ENCODE measurements around the gene HDGF.
A peak's percentile ranks its signal among the peaks of the same experiment; 100 is the strongest.

The HDGF gene

GRCh38 chr1:156751451-156751756 is at the start of gene HDGF:
Gene HDGF (minus strand): TSS chr1:156751675. CDS start chr1:156751429, 246 bp downstream.
- no peak for FAIRE-seq
- DNase-seq (ENCODE audit: extremely low spot score, insufficient read length, low read depth), result no peak

GRCh38 chr1:156797212-156797871 is 45.9 kb upstream of the HDGF start:
- FAIRE-seq, result peak; percentile 86
- no peak for DNase-seq (ENCODE audit: extremely low spot score, insufficient read length, low read depth)

- DNase-seq (ENCODE audit: extremely low spot score, insufficient read length, low read depth), result no peak
- no peak for FAIRE-seq
These were observed 45.0 kb upstream of the HDGF start for GRCh38 chr1:156796340-156797097.

GRCh38 chr1:156795787-156796186 is 44.3 kb upstream of the HDGF start:
- FAIRE-seq, result no peak
- no peak for DNase-seq (ENCODE audit: extremely low spot score, insufficient read length, low read depth)

GRCh38 chr1:156795374-156795733 is 43.9 kb upstream of the HDGF start:
- DNase-seq (ENCODE audit: extremely low spot score, insufficient read length, low read depth), result no peak
- no peak for FAIRE-seq

- no peak for DNase-seq (ENCODE audit: extremely low spot score, insufficient read length, low read depth)
These were observed 43.3 kb upstream of the HDGF start for GRCh38 chr1:156794506-156795373.

GRCh38 chr1:156789621-156790318 is 38.3 kb upstream of the HDGF start:
- no peak for DNase-seq (ENCODE audit: extremely low spot score, insufficient read length, low read depth)
- FAIRE-seq, result no peak

More at GRCh38 chr1:156794506-156795373, 43.3 kb upstream of the HDGF start:
- FAIRE-seq, result no peak

GRCh38 chr1:156788136-156788535 is 36.7 kb upstream of the HDGF start:
- no peak for FAIRE-seq
- no peak for DNase-seq (ENCODE audit: extremely low spot score, insufficient read length, low read depth)

- no peak for DNase-seq (ENCODE audit: extremely low spot score, insufficient read length, low read depth)
- FAIRE-seq, result no peak
These were observed 35.2 kb upstream of the HDGF start for GRCh38 chr1:156786640-156787039.

- no peak for FAIRE-seq
- no peak for DNase-seq (ENCODE audit: extremely low spot score, insufficient read length, low read depth)
These were observed 34.0 kb upstream of the HDGF start for GRCh38 chr1:156785458-156785857.

- no peak for FAIRE-seq
- no peak for DNase-seq (ENCODE audit: extremely low spot score, insufficient read length, low read depth)
These were observed 30.2 kb upstream of the HDGF start for GRCh38 chr1:156781585-156782186.

GRCh38 chr1:156777573-156777972 is 26.1 kb upstream of the HDGF start:
- DNase-seq (ENCODE audit: extremely low spot score, insufficient read length, low read depth) (no peak), FAIRE-seq (no peak)

- DNase-seq (ENCODE audit: extremely low spot score, insufficient read length, low read depth), result no peak
- FAIRE-seq, result no peak
These were observed 25.5 kb upstream of the HDGF start for GRCh38 chr1:156776942-156777341.

GRCh38 chr1:156775799-156776198 is 24.3 kb upstream of the HDGF start:
- DNase-seq (ENCODE audit: extremely low spot score, insufficient read length, low read depth), result no peak
- FAIRE-seq, result no peak

GRCh38 chr1:156773607-156774006 is 22.1 kb upstream of the HDGF start:
- FAIRE-seq (peak; percentile 39), DNase-seq (ENCODE audit: extremely low spot score, insufficient read length, low read depth) (no peak)

- no peak for FAIRE-seq
- DNase-seq (ENCODE audit: extremely low spot score, insufficient read length, low read depth), result no peak
These were observed 21.4 kb upstream of the HDGF start for GRCh38 chr1:156772728-156773497.

- no peak for DNase-seq (ENCODE audit: extremely low spot score, insufficient read length, low read depth)
- FAIRE-seq, result no peak
These were observed 20.7 kb upstream of the HDGF start for GRCh38 chr1:156772222-156772621.

GRCh38 chr1:156768610-156769295 is 17.3 kb upstream of the HDGF start:
- FAIRE-seq (no peak), DNase-seq (ENCODE audit: extremely low spot score, insufficient read length, low read depth) (no peak)
